ENCODE measurements around the gene PARVG. TPM values are rescaled to one million over a fixed set of nuclear protein-coding genes. Genes with fewer than 3 reads are reported as not detected.

PARVG gene
- total RNA-seq, 1 donor from 2014 or later, result 19.9 TPM

- H3K27me3 ChIP-seq, result no peaks in the 10 kb centered on the region
- no peaks in the 10 kb centered on the region for H3K4me1 ChIP-seq
- no peaks in the 10 kb centered on the region for H3K36me3 ChIP-seq
- no peak for DNase-seq (ENCODE audit: low spot score in 2 of 2)
- H3K27ac ChIP-seq, result no peak overlapping the region
- intact Hi-C loops (cut with DNase I), result no loop called here
- no peak overlapping the region for H3K4me3 ChIP-seq
- no peaks in the 10 kb centered on the region for H3K9me3 ChIP-seq
- no peak for TF ChIP-seq CTCF (IDR thresholded peaks at IDR 0.05)
These were observed 20.9 kb downstream of the PARVG start for GRCh38 chr22:44201665-44202064.

- no peak overlapping the region for H3K27ac ChIP-seq
- no peaks in the 10 kb centered on the region for H3K4me1 ChIP-seq
- no peak for DNase-seq (ENCODE audit: low spot score in 2 of 2)
- intact Hi-C loops (cut with DNase I), result no loop called here
- no peak for TF ChIP-seq CTCF (IDR thresholded peaks at IDR 0.05)
- no peaks in the 10 kb centered on the region for H3K27me3 ChIP-seq
- no peaks in the 10 kb centered on the region for H3K9me3 ChIP-seq
- H3K36me3 ChIP-seq, result no peaks in the 10 kb centered on the region
- no peak overlapping the region for H3K4me3 ChIP-seq
These were observed 21.6 kb downstream of the PARVG start for GRCh38 chr22:44202261-44202789.

GRCh38 chr22:44203203-44203602, 22.5 kb downstream of the PARVG start:
- intact Hi-C loops (cut with DNase I), result no loop called here
- Histone ChIP-seq H3K4me3 (no peak overlapping the region), H3K9me3 (no peaks in the 10 kb centered on the region), H3K27ac (no peak overlapping the region), H3K27me3 (no peaks in the 10 kb centered on the region), H3K4me1 (no peaks in the 10 kb centered on the region), H3K36me3 (no peaks in the 10 kb centered on the region)
- no peak for TF ChIP-seq CTCF (IDR thresholded peaks at IDR 0.05)
- DNase-seq (ENCODE audit: low spot score in 2 of 2), result no peak

GRCh38 chr22:44204739-44205515, 24.2 kb downstream of the PARVG start:
- TF ChIP-seq CTCF (IDR thresholded peaks at IDR 0.05), result no peak
- intact Hi-C loops (cut with DNase I), result no loop called here
- H3K36me3 ChIP-seq, result no peaks in the 10 kb centered on the region
- H3K9me3 ChIP-seq, result peaks cover 0 to 12% of the 10 kb centered on the region in 2 donors
- DNase-seq (ENCODE audit: low spot score in 2 of 2), result peak in 1 of 2 donors; percentile 28
- H3K27me3 ChIP-seq, result no peaks in the 10 kb centered on the region
- H3K4me3 ChIP-seq, result no peak overlapping the region
- H3K27ac ChIP-seq, result no peak overlapping the region
- no peaks in the 10 kb centered on the region for H3K4me1 ChIP-seq

- no peaks in the 10 kb centered on the region for H3K36me3 ChIP-seq
- no peak overlapping the region for H3K4me3 ChIP-seq
- peaks cover 0 to 12% of the 10 kb centered on the region in 2 donors for H3K9me3 ChIP-seq
- no peak for TF ChIP-seq CTCF (IDR thresholded peaks at IDR 0.05)
- no peak overlapping the region for H3K27ac ChIP-seq
- peaks cover 2 to 3% of the 10 kb centered on the region in 2 donors for H3K4me1 ChIP-seq
- intact Hi-C loops (cut with DNase I), result no loop called here
- DNase-seq (ENCODE audit: low spot score in 2 of 2), result no peak
- no peaks in the 10 kb centered on the region for H3K27me3 ChIP-seq
These were observed 25.0 kb downstream of the PARVG start for GRCh38 chr22:44205516-44206329.
